ENCODE results near the gene RNF187.

RNF187 gene

DNA sequence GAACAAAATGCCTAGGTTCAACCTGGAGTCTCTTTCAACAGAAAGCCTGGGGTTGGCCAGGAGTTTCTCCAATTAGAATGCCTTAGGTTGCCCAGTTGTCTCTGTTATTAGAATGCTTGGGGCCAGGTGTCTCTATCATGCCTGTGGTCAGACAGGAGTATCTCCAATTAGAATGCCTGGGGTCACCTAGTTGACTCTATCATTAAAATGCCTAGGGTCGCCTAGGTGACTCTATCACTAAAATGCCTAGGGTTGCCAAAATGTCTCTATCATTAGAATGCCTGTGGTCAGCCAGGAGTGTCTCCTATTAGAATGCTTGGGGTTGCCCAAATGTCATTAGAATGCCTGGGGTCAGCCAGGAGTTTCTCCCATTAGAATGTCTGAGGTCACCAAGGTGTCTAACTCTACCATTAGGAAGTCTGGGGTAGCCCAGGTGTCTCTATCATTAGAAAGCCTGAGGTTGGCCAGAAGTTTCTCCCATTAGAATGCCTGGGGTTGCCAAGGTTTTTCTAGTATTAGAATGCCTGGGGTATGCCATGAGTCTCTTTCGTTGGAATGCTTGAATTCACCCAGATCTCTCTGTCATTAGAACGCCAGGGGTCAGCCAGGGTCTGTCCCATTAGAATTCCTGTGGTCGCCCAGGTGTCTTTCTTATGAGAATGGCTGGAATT, 57.9 kb downstream of the RNF187 start:
- no peak for DNase-seq (ENCODE audit: low read depth in 2 of 2)
